HG03280 (cell line): ENCODE measurements around the gene UGT1A6.

Source experiments
- ATAC-seq: cut with Tn5 transposase; IDR thresholded peaks from one replicate; pipeline ENCODE4 v1.9.1; 2021; ENCODE audit warnings: mild to moderate bottlenecking, moderate library complexity; ENCODE audit not compliant: unreplicated experiment

Gene UGT1A6

GRCh38 chr2:233798335-233799086 is 105.8 kb downstream of the UGT1A6 start:
- no peak for ATAC-seq

DNA sequence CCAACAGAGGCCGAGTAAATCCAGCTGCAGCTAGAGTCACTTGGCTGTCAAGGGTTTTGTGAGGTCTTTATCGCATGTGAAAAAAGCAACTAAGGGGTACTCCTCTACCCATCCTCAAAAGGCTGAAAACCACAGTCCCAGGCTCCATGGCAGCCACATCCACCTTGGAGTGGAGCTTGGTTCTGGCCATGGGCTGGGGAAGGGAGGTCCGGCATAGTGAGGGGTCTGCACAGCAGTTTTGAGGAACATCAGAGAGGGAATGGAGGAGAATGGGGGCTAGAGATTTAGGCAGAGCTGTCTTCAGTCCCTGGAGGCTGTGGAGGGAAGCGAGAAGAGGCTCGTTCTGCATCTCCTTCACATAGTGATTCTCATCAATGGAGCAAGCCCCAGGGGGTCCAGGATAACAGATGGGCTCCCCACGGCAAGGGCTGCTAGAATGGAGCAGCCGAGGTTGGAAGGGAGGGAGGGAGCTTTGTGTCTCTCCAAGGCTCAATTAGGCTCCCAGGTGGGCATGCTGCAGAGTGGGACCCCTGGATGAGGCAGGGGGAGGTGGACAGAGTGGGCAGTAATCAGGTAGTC is 106.5 kb downstream of the UGT1A6 start:
- ATAC-seq: no peak

GRCh38 chr2:233799716-233800115 is 107.0 kb downstream of the UGT1A6 start:
- no peak for ATAC-seq

DNA sequence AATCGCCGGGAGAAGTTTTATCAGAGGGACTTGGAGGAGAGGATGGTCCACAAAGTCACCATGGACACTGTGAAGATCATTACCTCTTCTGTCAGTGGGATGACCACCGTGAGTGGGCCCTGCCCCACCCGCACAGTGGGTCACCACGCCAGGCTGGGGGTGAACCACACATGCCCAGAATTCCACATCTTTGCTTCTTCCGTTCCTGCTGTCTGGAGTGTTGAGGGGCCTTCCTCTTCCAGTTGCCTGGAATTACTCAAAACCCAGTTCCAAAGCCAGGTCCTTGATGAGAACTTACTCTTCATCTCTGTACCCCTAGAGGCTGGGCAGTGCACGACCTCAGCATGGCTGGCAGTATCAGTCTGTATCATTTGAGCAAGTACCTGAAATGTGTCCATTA is 107.5 kb downstream of the UGT1A6 start:
- ATAC-seq: no peak

DNA sequence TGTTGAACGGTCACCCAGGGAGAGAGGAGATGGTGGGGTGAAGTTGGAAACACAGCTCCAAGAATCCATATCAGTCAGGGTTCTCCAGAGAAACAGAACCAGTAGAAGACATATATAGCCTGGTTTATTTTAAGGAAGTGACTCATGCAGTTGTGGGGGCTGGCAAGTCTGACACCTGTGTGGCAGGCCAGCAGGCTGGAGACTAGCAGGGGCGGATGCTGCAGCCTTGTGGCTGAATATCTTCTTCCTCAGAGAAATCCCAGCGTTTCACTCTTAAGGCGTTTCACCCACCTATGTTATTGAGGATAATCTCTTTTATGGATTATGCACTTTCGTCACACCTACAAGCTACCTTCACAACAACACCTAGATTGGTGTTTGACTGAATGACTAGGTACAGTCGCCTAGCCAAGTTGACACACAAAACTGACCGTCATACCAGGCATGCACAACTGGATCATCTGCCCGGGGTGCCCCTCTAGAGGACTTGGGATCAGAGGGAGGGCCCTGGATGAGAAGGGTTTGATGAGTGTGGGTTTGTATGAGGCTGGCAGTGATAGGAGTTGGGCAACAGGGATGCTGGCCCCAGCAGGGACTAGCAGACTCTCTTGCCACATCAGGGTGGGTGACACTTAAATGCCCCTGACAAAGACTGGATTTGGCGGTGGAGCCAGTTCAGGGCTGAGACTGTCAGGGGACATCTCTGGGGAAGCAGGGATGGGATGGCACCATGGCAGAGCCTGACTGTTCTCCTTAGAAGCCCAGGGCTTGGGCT is 108.9 kb downstream of the UGT1A6 start:
- no peak for ATAC-seq

DNA sequence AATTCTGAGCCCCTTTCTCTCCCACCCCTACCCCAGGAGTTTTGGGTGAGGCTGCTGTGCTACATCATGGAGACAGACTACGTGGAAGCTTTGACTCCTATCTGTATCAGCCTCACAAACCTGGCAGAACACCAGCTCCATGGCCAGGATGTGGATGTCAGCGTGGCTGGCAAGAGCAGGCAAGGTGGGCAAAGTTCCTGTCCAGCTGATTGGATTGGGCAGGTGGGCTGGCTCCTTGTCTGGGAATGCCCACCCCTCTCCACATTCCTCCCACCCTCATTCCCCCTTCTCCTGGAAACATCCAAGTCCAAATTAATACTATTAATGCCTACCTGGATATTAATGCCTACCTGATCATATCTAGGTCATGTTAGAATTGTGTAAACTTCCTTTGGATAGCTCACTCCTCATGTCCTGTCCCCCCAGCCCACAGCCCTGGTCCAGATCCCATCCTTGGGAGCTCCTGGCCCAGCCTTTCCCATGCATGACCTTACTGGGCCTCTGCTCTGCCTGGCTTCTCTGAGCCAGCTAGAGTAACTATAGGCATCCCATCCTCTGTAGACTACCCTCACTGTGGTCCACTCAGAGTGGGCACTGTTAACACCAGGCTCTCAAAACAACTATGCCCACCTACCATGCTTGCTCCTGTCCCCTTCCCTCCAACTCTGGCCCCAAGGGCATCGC is 109.6 kb downstream of the UGT1A6 start:
- no peak for ATAC-seq

- ATAC-seq: no peak
Observed at GRCh38 chr2:233803292-233803911, 110.7 kb downstream of the UGT1A6 start.

GRCh38 chr2:233803994-233804393 is 111.3 kb downstream of the UGT1A6 start:
- no peak for ATAC-seq

- no peak for ATAC-seq
Observed at GRCh38 chr2:233807215-233807865, 114.7 kb downstream of the UGT1A6 start.

DNA sequence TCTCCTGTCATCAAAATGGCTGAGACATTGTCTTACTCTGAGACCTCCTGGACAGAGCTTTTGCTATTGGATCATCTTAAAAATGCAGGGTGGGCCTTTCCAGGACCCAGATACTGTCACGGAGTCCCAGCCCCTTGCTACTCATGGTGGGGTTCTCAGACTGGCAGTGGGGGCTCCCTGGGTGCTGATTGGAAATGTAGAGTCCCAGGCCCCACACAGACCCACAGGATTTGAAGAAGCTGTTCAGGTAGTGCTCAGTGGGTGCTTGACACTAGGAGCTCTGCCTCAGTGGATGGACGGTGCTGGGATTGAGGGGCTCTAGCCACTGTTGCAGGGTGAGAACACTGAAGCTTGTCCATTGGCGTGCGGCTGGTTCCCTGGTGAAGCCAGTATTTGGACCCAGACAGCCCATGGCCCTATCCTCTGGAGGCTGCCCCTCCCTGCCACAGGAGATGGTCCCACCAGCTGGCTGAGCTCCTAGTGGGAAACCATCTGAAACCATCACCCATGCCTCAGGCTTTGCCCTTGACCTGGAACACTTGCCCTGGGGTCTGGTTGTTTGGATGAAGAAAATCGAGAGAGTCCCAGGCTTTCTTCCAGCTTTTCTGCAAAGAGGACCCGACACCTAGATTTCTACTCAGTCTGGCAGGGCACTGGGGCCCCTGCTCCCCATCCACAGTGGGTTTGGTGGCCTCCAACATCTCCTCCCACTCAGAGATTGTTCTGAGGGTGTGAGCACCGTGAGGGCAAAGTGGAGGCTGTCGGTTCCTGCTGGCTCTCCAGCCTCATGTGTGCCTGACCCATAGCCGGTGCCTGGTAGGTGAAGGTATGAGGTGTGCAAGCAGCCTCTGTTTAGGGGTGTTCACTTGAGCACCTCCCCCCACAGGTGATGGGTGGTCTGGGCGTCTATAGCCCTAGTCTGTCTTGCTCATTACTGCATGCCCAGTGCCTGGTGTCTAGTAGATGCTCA is 115.6 kb downstream of the UGT1A6 start:
- ATAC-seq: no peak

GRCh38 chr2:233810385-233810784 is 117.7 kb downstream of the UGT1A6 start:
- no peak for ATAC-seq

DNA sequence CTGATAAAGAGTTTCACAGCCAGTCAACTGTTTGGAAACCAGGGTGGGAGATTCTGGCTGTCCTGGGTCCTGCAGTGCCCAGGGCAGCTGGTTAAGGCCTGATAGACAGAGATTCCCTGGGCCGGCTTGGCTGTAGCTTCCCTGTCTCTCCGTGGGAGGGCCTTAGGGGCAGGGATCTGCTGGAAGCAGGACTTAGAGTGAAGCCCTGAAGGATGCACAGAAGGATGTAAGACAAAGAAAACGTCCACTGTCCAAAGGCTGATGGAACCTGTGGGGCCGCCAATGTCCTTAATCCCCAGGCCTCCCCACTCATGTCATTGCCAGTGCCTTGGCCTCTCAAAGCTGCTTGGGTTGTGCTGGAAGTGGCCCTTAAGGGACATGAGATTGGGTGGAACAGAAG is 118.4 kb downstream of the UGT1A6 start:
- ATAC-seq: no peak

DNA sequence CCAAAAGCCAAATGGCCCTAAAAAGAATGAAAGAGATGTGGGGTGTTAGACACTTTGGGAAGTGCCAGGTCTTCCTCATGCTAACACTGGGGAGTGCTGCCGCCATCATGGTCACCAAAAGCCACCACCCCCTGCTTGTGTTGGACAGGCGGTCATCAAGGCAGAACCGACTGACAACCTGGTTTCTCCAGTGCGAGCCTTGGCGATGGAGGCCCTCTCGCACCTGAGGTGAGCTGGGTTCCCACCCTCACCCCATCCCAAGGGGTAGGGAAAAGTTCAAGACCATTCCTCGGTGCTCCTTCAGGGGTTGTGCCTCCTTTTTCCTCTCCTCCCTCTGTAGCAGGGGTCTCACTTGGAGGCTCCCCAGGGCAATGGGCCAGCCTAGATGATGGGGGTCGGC is 119.0 kb downstream of the UGT1A6 start:
- no peak for ATAC-seq

- no peak for ATAC-seq
Observed at GRCh38 chr2:233813236-233814055, 120.8 kb downstream of the UGT1A6 start.

DNA sequence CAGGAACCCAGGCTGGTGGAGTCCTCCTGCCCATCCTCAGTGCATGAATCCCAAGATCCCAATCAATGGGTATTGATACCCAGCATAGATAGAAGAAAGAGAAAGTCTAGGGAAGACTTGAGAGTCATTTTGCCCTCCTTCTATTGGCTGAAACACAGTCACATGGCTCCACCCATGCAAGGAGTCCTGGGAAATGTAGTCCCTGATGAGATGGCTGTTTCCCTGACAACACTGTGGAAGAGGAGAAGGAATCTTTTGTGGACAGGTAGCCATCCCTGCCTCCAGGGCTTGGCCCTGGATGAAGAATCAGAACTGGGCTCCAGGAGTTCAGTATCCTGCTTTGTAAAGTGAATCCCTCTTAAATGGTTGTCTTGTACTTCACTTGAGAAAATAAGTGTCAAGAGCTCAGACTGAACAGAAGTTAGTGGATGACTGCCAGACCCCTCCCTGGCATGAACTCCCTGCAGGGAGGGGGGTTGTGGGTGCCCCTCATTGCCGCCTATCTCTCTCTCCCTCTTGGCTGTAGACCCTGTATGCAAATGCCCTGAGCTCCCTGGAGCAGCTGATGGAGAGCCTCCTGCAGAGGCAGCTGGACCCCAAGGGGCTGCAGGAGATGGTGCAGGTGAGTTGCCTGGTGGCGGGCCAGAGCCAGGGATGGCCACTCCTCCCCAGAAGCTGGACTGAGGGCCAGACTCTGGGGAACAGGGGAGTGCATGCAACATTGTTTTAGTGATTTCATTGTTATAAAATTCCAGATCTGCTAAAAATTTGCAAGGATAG is 121.6 kb downstream of the UGT1A6 start:
- ATAC-seq: no peak

DNA sequence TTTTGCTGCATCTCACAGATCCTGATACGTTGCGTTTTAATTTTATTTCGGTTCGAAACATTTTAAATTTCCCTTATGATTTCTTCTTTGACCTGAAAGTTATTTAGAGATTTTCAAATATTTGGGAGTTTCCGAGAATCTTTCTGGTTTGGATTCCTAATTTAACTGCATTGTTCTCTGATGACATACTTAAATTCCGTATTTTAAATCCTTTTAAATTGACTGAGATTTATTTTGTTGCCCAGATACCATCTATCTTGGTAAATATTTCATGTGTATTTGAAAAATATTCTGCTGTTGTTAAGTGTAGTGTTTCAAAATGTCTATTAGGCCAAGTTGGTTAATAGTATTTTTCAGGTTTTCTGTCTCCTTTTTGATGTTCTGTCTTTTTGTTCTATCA is 123.2 kb downstream of the UGT1A6 start:
- no peak for ATAC-seq

DNA sequence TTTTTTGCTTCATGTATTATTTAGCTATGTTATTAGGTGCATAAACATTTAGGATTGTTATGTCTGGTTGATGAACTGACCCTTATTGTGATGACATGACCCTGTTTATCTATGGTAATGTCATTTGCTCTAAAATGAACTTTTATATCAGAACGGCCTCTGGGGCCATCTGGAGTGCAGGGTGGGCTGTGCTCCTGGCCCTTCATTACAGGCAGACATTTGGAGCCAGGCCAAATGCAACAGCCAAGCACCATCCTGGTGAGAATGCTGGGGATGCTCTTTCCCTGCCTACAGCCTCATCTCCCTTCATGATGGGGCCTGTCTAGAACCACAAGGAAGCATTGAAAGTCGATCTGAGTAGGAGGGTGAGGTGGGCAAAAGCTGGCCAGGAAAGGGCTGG is 123.6 kb downstream of the UGT1A6 start:
- no peak for ATAC-seq

DNA sequence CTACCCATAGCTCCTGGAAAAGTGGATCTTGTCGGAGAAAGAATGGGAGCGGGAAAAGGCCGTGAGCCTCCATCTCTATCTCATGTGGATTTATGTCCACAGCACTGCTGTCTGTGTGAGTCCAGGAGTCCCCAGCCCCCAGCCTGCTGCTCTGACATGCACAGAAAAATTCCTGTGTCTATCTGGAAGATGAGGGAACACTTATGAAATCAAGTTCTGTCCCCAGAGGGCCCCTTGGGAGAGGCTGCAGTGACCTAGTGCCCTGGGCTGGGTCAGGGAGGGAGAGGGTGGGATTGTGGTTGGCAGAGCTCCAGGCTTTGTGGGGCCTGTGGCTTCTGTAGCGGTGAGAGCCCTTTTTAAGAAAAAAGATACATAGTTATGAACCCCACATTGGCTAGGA is 124.1 kb downstream of the UGT1A6 start:
- no peak for ATAC-seq
